GM21737 (cell line): ENCODE measurements around the gene NLGN4X.
A peak's percentile ranks its signal among the peaks of the same experiment; 100 is the strongest.

Experiments used
- ATAC-seq: cut with Tn5 transposase; IDR thresholded peaks from one replicate; pipeline ENCODE4 v1.9.1; 2021; ENCODE audit warnings: mild to moderate bottlenecking, moderate library complexity; ENCODE audit not compliant: unreplicated experiment

The NLGN4X gene

DNA sequence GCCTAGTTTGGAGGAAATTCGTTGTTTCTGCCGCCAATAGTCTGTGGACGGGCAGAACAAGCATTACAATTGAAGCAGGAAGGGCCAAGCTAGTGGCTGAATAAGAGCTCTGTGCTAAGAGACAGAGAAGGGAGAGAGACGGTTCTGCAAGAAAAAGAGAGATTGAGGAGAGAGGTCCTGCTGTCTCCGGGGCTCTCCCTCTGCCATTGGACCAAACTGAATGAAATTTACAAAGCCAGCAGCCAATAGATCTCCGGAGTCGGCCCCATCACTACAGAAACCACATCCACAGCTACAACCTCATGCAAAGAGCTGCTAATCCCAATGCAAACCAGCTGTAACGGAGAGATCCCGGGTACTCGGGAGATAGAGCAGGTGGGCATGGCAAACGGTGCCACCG is at the start of gene NLGN4X:
Gene NLGN4X, minus strand, starts transcription at position 148 of the 400 bp plus-strand sequence. CDS start 77,401 bp downstream, outside the sequence.
- ATAC-seq: no peak

DNA sequence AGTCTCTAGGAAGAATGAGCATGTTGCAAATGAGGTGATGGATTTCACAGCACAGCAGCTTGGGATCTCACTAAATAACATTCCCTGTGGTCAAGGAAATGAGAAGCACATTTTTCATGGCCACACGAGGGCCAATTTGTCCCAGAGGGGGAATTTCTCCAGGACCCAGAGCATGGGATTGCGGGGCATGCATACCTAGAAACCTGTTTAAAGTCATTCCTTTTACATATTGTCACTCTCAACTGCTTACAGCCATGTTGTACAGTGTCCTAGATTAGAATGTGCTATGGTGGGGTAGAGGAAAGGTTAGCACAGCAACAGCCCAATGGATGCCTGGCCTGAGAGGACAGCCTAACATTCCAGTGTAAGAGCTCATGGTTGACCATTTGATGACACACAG is 37.4 kb upstream of the NLGN4X start:
- no peak for ATAC-seq

DNA sequence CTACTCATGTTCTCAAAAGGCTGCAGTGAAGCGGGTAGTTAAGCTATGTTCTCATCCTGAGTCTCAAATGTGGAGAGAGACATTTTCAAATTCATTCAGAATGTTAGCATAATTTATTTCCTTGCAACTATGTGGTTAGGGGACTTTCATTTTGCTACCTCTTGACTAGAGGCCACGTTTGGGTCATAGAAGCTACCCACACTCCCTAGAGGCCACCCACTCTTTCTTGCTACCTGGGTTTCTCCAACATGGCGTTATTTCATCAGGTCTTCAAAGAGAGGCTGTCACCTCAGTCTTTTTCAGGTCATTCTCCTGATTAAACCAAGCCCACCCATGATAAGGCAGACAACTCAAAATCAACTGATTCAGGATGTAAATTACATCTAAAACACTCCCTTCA is 34.3 kb upstream of the NLGN4X start:
- no peak for ATAC-seq

DNA sequence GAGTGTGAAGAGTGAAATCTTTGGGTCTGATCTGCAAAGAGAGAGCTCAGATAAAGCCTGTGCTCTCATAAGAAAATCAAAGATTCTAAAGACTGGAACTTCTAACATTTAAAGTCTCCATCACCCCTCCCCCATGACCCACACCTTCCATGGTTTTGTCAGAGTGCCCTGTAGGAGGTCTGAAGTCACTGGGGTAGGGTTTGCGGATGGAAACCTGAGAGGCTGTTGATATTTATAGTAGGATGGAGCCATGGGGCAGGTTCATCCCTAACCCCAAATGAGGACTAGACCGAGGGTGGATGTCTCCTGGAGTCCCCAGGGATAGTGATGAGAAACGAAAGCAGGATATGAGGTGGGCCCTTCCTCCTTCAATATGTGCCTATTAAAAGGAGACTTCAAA is 28.4 kb upstream of the NLGN4X start:
- no peak for ATAC-seq

DNA sequence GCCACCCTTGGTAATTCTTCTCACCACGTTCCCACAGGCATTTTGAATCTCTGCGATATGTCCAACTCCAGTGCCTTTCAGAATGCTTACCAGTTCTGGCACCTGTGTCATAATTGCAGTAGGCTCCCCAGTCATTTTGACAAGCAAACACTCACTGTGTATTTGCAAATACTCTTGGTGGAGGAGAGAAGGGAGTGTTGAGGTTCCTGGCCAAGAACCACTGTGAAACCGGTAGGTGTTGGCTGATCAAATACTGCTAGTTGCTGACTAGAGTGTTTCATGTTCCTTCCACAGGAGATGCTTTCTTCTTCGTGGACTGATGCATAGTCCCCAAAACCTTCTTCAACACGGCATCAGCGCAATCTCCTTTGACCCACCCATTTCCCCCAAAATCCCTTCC is 16.0 kb upstream of the NLGN4X start:
- ATAC-seq: no peak

DNA sequence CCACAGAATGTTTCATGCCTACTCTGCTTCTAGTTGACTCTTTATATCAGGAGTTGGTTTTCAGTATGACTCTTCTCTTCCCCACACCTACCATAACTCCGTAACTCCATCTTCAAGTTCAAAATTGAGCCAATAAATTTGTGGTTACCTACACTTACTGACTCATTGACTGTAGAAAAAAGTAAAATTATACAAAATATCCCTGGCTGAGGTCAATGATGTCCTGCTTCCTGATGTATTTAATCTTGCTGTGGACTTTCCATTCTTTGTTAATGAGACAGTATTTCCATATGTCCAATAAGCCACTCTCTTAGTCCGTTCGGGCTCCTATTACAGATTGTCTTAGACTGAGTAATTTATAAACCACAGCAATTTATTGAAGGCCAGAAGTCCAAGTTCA is 9.9 kb upstream of the NLGN4X start:
- no peak for ATAC-seq

DNA sequence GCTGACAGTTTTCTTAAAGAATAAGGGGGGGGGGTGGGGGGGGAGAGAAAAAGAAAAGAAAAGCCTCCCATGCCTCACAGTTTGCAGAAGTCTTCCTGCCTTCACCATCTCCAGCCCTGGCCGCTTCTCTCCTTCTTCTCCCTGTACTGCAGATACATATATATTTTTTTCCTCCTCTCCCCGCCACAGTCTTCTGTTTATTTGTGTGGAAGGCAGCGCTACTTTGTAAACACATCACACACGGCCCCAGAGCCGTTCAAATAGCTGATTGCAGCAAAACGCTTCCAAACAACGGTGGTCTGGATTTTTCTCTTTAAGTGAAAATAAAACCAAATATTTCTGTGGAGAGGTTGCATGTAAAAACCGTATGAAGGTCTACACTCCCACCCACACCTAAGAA is 732 bp downstream of the NLGN4X start:
- no peak for ATAC-seq

DNA sequence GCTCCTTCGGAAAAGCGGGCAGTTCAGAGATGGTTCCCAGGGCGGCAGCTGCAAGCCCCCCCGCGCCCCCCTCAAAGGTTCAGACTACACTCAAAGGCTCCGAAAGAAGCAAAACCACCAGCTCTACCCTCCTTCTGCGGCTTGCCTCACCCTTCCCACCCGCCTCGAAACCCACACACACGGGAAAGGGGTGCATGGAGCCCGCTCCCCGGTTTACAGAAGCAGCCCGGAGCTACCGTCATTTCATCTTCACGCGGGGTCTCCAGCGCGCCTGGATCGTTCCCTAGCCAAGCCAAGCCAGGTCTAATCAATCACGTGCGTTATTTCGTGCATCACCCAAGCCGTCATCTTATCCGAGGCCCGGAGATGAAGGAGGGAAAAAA is 1.2 kb downstream of the NLGN4X start:
- no peak for ATAC-seq

DNA sequence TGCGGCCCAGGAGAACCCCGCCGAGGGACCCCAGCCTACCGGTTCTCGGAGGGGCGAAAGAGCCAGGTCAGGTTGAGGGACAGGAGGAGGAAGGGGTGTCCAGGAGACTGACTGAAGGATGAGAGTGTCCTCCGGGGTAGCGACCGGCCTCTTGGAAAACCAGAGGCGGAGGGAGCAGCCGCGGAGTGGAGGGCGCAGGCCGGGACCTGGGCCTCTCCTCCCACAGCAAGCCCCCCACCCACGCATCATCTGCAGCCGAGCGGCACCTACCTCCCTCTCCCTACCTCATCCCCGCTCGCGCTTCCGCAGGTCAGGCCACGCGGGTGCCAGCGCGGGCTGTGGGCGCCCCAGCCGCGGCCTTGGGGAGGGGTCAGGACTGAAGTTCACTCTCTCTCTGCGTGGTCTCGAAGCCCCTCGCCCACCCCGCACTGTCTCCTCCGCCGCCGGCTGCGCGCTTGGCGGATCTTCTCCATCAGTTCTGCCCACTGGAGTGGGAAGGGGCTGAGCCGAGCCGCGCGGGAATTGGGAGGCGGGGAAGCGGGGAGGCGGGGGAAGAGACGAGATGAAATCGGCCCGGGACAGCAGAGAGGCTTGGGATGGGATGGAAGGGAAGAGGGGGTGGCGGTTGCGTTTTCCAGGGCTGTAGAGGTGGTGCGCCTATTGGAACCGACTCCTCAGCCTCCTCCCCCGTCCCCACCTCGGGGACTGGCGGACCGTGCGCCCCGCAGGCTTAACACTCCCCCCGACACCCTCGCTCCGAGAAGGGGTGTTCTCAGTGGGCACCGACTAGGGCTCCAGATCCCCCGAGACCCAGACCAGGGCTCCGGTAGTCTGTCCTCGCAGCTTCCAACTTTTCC is 1.8 kb downstream of the NLGN4X start:
- no peak for ATAC-seq

DNA sequence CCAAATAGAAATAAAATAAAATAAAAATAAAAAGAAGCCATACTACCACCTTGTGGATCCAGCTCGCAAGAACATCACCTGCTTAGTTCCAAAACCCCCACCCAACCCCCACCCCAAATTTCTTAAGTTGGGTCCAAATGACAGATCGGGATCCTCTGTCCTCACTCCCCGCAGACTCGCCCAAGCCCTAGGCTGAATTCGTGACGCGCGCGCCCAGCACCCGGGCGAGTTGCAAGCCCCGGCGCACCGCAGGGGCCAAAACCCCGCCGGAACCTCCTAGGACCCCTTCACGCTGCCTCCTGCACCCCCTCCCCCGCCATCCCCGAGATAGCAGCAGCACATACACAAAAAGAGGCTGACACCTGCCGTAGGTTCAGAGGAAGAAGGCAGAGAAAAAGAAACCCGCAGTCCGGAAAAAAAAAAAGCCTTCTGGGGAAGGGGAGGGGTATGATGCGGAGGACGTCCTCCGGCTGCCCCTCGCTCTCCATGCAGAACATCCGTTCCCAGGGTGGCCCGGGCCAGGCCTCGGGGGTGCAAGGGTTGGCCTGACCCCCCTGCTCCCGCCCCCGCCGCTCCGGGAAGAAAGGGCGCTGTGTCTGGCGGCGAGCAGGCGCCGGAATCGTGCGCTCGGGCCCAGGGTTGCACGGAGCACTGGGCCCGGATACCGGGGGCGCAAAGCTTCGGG is 2.6 kb downstream of the NLGN4X start:
- ATAC-seq: no peak

DNA sequence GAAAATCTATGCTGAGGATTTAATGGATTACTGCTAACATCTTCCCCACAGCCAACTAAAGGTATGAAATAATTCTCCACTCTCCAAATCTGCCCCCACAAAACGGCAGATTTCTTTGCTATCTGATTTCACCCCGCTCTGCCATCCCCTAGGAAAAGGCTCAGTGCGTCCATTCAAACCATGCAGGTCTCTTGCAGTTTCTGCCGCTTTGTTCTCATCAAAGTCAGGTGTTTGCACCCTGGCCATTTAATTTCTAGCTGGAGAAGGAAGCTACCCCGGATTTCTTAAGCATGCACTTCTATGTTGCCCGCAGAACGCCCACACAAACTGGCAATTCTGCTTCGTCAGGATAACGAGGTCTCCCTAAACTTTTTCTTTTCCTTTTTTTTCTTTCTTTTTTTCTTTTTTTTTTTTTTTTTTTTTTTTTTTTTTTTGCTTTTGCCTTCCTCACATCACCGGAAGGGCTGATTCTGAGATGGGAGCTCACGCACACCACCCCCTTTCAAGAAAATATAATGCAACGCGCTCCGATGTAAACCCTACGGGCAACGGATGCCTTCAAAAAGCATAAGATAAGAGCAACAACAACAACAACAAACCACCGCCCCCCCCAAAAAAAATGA is 3.3 kb downstream of the NLGN4X start:
- ATAC-seq: no peak

DNA sequence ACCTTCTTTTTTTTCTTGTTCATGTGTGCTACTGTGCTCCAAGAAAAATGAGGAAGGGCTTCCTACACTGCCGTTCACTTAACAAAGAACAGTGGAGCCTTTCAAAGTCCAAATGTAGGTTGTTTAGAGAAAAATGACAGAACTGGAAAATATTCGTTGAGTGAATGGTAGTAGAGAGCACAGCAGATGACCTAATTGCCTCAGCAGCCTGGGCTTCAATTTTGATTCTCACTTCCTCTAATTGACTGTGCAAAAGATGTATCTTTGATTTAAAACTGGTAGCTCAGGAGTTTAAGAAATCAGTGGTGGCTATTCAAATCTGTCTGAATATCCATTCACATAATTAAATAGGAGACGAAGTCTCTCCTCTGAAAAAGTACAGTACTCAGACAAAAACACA is 5.2 kb downstream of the NLGN4X start:
- ATAC-seq: no peak

DNA sequence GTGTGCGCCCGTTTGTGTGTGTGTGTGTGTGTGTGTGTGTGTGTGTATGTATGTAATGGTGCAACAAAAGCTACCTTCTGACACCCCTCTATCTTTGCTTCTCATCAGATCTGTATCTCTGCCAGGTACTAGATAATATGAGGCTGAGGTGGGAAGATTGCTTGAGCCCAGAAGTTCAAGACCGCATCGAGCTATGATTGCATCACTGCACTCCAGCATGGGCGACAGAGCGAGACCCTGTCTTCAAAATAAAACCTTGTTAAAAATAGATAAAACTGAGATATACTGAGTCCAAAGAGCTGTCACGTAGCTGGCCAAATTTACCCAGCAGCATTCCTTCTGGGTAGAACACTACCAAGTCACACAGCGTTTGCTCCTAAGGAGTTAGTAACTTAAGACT is 18.4 kb downstream of the NLGN4X start:
- ATAC-seq: no peak

DNA sequence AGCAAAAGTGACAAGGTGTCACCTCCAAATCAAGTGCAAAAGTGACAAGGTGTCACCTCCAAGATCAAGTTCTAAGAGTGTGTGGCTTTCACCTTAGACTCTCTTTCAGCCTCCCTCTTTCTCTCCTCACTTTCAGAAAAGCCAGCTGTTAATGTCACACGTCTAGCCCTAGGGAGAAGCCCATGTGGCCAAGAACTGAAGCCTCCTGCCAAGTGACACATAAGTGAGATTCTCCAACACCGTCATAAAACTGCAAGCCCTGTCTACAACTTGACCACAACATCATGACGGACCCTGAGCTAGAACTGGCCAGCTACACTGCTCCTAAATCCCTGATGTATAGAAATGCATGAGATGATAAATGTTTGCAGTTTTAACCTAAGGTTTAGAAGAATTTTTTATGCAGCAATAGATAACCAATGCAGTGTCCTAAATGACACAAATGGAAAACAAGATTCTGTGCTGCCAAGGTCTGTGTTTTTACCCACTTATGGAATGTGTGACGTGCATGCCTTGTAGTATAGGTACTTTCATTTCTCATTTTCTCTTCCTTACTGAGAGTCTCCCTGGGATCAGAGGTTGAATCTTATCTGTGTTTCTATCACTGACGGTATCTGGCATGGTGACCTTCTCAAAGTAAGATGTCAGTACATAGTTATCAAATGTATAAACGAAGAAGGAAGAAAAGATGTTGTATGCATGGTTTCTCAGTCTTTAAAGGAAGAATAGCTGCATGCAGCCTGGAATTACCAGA is 25.0 kb downstream of the NLGN4X start:
- no peak for ATAC-seq

DNA sequence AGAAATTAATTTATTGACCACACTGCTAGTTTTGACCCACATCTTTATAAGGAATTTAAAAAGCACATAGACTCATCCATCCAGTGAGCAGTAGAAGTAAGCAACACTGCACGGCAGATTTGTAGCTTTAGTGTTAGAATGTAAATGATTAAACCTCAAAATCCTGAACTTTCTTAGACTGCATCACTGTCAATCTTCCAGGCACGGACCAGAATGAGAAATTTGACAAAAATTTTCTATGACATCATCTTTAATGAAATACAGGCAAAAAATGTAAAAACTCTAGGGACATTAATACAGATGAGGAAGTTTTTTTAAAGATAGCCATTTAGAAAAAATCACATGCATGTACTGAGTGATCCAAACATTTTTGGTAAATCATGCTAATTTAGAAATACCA is 29.2 kb downstream of the NLGN4X start:
- ATAC-seq: no peak

DNA sequence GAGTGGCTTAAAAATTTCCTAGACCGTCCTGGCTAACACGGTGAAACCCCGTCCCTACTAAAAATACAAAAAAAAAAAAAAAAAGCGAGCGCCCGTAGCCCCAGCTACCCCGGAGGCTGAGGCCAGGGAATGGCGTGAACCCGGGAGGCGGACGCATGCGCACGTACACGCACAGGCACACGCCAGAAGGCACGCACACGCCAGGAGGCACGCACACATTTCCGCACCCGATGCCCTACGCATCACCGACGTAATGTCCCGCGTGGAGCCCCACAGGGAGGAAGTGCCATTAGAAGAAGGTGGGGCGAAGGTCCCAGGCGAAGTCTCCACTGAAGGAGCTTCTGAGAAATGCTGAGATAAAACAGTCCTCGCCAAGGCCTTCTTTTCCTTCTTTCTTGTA is 41.4 kb downstream of the NLGN4X start:
- no peak for ATAC-seq

DNA sequence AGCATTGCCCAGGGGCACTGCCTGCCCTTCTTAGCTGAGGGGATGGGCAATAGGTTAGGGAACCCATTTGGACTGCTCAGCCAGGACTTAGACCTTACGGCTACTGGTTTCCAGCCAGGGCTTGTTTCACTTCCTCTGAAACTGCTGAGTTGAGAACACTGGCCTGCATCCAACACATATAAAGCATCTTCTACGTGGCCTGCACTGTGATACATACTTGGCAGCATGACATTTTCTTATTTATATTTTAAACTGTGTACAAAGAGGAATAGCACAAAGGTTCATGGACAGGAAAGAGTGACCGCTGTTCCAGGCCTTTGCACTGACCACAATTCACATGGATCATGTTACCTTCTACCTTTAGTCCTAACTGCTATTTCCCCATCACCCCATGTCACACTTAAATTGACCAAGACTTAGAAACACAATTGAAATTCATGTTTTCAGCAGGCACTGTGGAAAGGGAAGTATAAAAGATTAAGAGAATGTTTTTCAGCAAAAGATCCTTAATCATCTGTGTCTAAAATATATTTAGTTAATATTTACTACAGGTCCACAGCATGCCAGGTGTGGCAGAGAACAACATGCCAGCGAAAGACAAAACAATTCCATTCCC is 43.7 kb downstream of the NLGN4X start:
- ATAC-seq: peak; percentile 69

DNA sequence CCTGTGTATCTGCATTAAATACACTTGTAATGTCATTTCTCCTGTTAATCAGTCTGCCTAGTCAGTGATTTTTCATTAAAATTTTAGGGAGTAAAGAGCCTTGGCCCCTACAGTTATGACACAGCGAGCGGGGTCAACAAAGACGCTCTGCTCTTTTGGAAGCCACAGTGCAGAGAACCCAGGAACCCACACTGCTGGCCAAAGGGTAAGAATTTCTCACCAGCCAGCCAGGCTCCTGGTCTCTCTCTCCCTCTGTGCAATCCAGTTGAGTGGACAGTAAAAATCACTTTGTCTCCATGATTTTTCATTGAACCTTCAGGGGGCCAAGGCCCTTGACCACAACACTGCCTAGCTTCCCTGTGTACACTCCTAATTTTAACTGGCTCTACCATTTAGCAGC is 52.8 kb downstream of the NLGN4X start:
- no peak for ATAC-seq

DNA sequence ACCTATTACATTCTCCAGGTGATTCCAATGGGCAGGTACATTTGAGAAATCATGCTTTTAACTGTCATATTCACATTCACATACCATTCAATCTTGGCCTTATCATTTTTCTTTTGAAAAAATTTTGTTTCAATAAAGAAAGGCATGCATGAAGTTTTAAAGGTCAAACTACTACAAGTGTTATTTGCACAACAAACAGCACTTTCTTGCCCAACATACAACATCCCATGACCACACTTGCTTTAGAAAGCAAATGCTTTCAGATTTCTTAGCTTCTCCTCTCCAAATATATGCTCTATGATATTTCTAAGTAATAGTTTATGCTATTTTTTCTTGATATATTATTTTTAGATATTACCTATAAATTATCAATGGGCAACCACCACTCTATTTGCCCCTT is 58.2 kb downstream of the NLGN4X start:
- ATAC-seq: no peak

DNA sequence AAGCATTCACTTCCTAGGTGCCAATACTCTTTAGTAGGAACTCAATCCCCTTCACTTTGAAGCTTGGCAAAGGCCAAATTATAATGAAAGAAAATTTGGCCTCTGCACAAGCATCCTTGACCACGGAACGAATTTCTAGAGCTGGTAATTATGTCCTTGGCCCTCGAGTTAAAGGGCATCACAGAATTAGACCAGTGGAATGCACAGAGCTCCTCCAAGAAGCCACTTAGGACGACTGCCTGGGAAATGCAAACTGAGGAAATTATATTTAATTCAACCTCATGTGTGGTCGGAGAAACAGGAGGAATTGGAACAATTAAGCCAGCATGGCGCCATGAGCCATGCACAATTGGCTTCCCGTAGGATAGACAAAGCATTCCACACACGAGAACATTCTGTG is 59.3 kb downstream of the NLGN4X start:
- ATAC-seq: no peak

DNA sequence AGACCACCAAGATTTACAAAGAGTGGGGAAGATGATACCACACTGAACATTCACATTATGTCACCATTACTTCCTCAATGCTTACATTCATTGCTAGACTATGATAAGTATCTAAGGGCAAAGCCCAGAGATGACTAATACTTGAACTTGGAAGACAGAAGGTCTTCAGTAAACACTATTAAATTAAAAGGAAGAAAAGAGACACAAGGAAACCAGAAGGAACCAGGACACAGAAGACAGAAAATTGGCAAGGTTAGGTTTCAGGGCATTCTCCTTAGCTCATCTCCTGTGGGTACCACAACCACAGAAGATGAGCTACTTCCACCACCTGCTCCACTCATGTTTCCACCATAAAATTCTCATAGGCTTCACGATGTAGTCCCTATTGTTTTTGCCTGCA is 64.9 kb downstream of the NLGN4X start:
- no peak for ATAC-seq
